ENCODE measurements around the gene ARHGAP8. TPM values are rescaled to one million over a fixed set of nuclear protein-coding genes. Genes with fewer than 3 reads are reported as not detected.

The ARHGAP8 gene
- total RNA-seq, 2 experiments from 2014 or later, result 2.1 to 3.2 TPM

- DNase-seq, result peak; percentile 19
- no peak overlapping the region for H3K27ac Mint-ChIP-seq
- intact Hi-C loops (cut with micrococcal nuclease), result no loop called here
Measured at GRCh38 chr22:44807915-44808690, 55.7 kb downstream of the ARHGAP8 start.

GRCh38 chr22:44809456-44809855, 57.1 kb downstream of the ARHGAP8 start:
- ATAC-seq (no peak), DNase-seq (no peak)
- no peak for TF ChIP-seq CTCF (IDR thresholded peaks at IDR 0.05)
- peaks cover 12% of the 10 kb centered on the region for H3K4me1 Mint-ChIP-seq (ENCODE audit: low read depth)
- POLR2A ChIA-PET, result no interaction called here
- no peaks in the 10 kb centered on the region for H3K27me3 Mint-ChIP-seq
- H3K4me3 Mint-ChIP-seq, result no peak overlapping the region
- intact Hi-C loops (cut with micrococcal nuclease), result no loop called here
- no peaks in the 10 kb centered on the region for H3K9me3 Mint-ChIP-seq
- no peak overlapping the region for H3K27ac Mint-ChIP-seq
- H3K36me3 Mint-ChIP-seq (ENCODE audit: low read depth), result no peaks in the 10 kb centered on the region
- CTCF ChIA-PET, result no interaction called here

More at GRCh38 chr22:44807915-44808690, 55.7 kb downstream of the ARHGAP8 start:
- Mint-ChIP-seq H3K4me3 (no peak overlapping the region), H3K9me3 (no peaks in the 10 kb centered on the region), H3K27me3 (no peaks in the 10 kb centered on the region), H3K4me1 (ENCODE audit: low read depth) (peaks cover 13% of the 10 kb centered on the region), H3K36me3 (ENCODE audit: low read depth) (no peaks in the 10 kb centered on the region)
- ChIA-PET POLR2A (no interaction called here), CTCF (interaction anchor here (0.9 kb wide), 1 partner anchor 12 kb away, joined by 3 read pairs; no protein-coding TSS in a partner anchor)
- no peak for TF ChIP-seq CTCF (IDR thresholded peaks at IDR 0.05)
- ATAC-seq, result no peak

DNA sequence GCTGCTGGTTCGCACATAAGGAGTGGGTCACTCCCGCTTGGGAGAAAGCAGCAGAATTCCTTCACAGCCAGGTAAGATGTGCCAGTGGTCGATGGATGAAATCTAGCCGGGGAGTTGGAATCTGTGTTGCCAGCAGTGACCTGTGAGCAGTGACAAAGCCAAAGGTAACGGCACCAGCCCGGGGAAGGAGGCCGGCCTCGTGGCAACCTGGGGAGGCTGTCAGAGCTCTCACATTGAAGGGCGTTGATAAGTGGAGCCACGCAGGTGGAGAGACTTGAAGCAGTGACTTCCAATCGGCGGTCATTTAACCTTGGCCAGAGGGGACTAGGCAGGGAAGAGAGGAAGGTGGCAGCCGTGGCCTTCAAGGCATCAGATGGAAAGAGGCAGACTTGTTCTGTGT, 58.8 kb downstream of the ARHGAP8 start:
- Mint-ChIP-seq H3K9me3 (no peaks in the 10 kb centered on the region), H3K27ac (no peak overlapping the region), H3K36me3 (ENCODE audit: low read depth) (no peaks in the 10 kb centered on the region), H3K4me1 (ENCODE audit: low read depth) (peaks cover 7% of the 10 kb centered on the region), H3K4me3 (no peak overlapping the region), H3K27me3 (no peaks in the 10 kb centered on the region)
- POLR2A ChIA-PET, result no interaction called here
- ATAC-seq (no peak), DNase-seq (no peak)
- CTCF ChIA-PET, result no interaction called here
- no peak for TF ChIP-seq CTCF (IDR thresholded peaks at IDR 0.05)
- intact Hi-C loops (cut with micrococcal nuclease), result no loop called here

GRCh38 chr22:44813416-44813815, 61.0 kb downstream of the ARHGAP8 start:
- ATAC-seq (no peak), DNase-seq (no peak)
- intact Hi-C loops (cut with micrococcal nuclease), result no loop called here
- TF ChIP-seq CTCF (IDR thresholded peaks at IDR 0.05), result no peak
- H3K9me3 Mint-ChIP-seq, result no peaks in the 10 kb centered on the region
- CTCF ChIA-PET, result interaction anchor here (0.6 kb wide), 1 partner anchor 15 kb away, joined by 3 read pairs; no protein-coding TSS in a partner anchor
- no peaks in the 10 kb centered on the region for H3K36me3 Mint-ChIP-seq (ENCODE audit: low read depth)
- no peak overlapping the region for H3K4me3 Mint-ChIP-seq
- no peaks in the 10 kb centered on the region for H3K4me1 Mint-ChIP-seq (ENCODE audit: low read depth)
- no peaks in the 10 kb centered on the region for H3K27me3 Mint-ChIP-seq
- no peak overlapping the region for H3K27ac Mint-ChIP-seq
- POLR2A ChIA-PET, result no interaction called here

- no peak overlapping the region for H3K27ac Mint-ChIP-seq
- POLR2A ChIA-PET, result no interaction called here
- H3K9me3 Mint-ChIP-seq, result no peaks in the 10 kb centered on the region
- DNase-seq (no peak), ATAC-seq (no peak)
- no peak for TF ChIP-seq CTCF (IDR thresholded peaks at IDR 0.05)
- CTCF ChIA-PET, result no interaction called here
- H3K36me3 Mint-ChIP-seq (ENCODE audit: low read depth), result no peaks in the 10 kb centered on the region
- intact Hi-C loops (cut with micrococcal nuclease), result no loop called here
- no peaks in the 10 kb centered on the region for H3K4me1 Mint-ChIP-seq (ENCODE audit: low read depth)
- no peak overlapping the region for H3K4me3 Mint-ChIP-seq
- H3K27me3 Mint-ChIP-seq, result no peaks in the 10 kb centered on the region
Measured at GRCh38 chr22:44814266-44815098, 62.1 kb downstream of the ARHGAP8 start.
